GM18502 (cell line): ENCODE results near the gene RABGAP1L.
"Not testable (repeated sequence)": the region's sequence is repeated elsewhere in the genome, so short reads cannot be mapped to it uniquely, and the experiment has no call there.

Source experiments
- ATAC-seq: cut with Tn5 transposase; IDR thresholded peaks from one replicate; pipeline ENCODE4 v1.9.1; 2021; ENCODE audit warnings: mild to moderate bottlenecking; ENCODE audit not compliant: unreplicated experiment, poor library complexity

RABGAP1L gene

GRCh38 chr1:175036476-175036875, 877.2 kb downstream of the RABGAP1L start:
- no peak for ATAC-seq

GRCh38 chr1:175037416-175037815, 878.1 kb downstream of the RABGAP1L start:
- ATAC-seq: no peak

- ATAC-seq: no peak
Observed at GRCh38 chr1:175040324-175040879, 881.1 kb downstream of the RABGAP1L start.

DNA sequence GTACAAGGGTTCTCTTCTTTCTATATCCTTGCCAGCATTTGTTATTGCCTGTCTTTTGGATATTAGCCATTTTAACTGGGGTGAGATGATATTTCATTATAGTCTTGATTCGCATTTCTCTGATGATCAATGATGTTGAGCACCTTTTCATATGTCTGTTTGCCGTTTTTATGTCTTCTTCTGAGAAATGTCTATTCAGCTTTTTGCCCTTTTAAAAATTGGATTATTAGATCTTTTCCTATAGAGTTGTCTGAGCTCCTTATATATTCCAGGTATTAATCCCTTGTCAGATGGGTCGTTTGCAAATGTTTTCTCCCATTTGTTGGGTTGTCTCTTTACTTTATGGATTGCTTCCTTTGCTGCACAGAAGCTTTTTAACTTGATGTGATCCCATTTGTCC, 883.3 kb downstream of the RABGAP1L start:
- no peak for ATAC-seq

DNA sequence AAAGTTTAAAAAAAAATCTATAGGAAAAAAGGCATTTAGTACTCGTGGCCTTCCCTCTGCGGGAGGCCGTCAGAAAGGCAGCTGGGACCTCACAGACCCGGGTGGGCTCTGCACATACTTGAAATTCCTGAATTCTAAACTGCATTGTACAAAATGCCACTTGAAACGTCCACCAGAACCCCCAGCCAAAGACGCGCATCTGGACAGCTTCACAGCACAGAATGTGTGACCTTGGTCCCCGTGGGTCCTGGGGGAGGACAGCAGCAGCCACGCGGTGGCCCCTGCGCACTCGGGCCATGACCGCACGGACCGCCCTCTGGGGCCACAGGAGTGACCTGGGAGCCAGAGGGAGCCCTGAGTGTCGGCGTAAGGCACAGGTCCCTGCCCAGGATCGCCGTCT, 884.5 kb downstream of the RABGAP1L start:
- no peak for ATAC-seq

GRCh38 chr1:175044591-175044990, 885.3 kb downstream of the RABGAP1L start:
- ATAC-seq: not testable (repeated sequence)
